SH-SY5Y (cell line): ENCODE results near the gene C9orf78.

ENCODE experiments used
- GATA2 ChIP-seq: IDR thresholded peaks from 2 replicates; pipeline ENCODE4 v1.6.1; 2011; ENCODE audit warnings: mild to moderate bottlenecking, low read depth, low read length
- GATA3 ChIP-seq: IDR thresholded peaks from 2 replicates; pipeline ENCODE4 v1.6.1; 2011; ENCODE audit warnings: low read depth, mild to moderate bottlenecking, low read length, moderate library complexity

The C9orf78 gene

DNA sequence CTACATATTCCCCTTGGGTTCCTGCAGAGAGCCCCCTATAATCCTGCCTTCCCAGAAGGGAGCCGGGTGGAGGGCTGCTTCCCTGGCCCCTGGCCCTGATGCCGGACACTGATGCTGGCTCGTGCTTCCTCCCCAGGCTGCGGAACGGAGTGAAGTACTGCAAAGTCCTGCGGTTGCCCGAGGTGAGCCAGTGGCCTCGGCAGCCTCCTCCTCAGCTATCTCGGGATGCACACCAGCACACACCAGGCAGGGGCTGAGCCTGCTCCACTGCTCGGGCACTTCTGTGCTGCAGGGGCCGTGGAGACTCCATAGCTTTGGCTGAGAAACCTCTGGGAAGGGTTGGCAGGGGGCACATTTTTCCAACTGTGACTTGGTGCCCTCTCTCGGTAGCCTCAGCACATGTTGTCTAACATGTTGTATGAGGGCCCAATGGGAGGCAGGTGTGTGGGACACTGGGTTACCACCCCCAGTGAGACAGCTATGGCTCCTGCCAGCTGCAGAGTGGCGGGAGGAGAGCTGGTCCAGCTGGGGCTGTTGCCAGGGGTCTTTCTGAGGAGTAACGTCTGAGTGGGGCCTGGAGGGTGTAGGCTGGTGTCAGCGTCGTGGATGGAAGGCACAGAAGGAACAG lies 38.6 kb upstream of the C9orf78 start:
- TF ChIP-seq GATA2 = no peak
- TF ChIP-seq GATA3 = no peak

GRCh38 chr9:129871046-129871445 lies 36.0 kb upstream of the C9orf78 start:
- TF ChIP-seq GATA3 (no peak), GATA2 (no peak)

DNA sequence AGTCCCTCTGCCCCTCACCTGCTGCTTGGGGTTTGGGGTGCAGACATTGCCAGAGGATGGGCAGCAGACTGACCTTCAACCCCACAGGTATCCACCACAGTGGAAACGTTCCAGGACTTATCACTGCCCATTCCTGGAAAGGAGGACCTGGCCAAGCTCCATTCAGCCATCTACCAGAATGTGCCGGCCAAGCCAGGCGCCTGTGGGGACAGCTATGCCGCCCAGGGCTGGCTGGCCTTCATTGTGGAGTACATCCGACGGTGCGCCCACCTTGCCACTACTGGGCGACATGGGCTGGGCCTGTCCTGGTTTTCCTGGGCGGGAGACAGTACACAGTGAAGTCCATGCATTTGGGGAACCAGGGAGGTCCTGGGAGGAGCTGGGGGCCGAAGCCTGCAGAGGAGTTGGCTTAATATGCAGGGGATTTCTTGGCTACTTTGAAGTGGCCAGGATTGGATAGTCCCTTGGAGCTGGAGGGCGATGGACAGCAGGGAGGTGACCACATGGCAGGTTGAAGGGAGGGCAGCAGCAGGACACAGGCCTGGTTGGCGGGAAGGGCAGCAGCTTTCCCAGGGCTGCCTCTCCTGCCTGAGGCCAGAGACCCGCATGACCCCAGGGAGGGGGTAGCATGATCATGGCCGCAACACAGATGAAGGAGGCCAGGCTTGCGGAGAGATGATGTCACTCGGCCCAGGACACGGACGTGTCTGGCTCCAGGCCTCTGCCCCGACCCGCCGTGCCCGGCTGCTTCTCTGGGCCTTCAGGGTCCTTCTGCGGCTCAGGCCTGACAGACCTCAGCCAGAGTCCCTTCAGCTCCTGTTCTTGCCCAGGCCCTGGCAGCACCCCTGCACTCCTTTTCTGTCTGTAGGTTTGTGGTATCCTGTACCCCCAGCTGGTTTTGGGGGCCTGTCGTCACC lies 34.8 kb upstream of the C9orf78 start:
- TF ChIP-seq GATA2 (no peak), GATA3 (no peak)

DNA sequence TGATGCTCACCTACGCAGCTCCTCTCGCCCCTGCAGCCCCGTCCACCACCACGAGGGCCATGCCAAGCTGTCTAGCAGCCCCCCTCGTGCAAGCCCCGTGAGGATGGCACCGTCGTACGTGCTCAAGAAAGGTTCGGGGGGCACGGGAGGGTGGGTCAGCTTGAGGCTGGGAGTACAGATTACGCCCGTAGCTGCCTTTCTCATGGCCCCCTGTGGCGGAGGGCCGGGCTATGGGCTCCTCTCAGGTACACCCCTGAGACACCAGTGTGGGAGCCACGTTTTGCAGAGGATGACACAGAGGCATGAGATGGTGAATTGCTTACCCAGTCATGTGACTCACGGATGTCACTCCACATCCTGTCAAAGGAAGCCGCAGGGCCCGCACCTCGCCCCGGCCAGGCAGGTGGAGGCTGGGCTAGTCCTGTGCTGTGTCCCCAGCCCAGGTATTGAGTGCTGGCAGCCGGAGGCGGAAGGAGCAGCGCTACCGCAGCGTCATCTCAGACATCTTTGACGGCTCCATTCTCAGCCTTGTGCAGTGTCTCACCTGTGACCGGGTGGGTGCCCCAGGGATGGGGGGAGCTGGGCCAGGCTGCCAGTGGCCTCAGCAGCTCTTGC lies 33.9 kb upstream of the C9orf78 start:
- TF ChIP-seq GATA3 = no peak
- no peak for TF ChIP-seq GATA2

DNA sequence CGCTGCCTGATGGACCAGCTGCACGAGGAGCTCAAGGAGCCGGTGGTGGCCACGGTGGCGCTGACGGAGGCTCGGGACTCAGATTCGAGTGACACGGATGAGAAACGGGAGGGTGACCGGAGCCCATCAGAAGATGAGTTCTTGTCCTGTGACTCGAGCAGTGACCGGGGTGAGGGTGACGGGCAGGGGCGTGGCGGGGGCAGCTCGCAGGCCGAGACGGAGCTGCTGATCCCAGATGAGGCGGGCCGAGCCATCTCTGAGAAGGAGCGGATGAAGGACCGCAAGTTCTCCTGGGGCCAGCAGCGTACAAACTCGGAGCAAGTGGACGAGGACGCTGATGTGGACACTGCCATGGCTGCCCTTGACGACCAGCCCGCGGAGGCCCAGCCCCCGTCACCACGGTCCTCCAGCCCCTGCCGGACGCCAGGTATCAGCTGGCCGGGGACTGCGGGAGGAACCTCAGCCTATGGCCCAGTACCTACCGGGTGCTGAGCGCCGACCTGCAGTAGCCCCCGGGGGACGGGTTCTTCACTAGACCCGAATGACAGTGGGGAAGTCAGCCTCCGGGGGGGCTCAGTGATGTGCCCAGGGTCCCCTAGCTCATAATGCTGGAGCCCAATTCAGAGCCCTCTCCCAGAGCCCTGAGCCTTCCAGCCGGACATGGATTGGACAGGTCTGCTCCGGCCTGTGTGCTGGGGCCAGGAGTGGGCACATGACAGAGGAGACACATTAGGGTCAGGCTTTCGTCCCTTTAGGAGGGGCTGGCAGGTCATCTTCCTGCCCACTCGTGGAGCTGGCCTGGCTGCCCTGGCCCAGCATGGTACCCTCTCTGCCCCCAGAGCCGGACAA lies 33.2 kb upstream of the C9orf78 start:
- TF ChIP-seq GATA2 = no peak

GRCh38 chr9:129867136-129868022 lies 32.3 kb upstream of the C9orf78 start:
- TF ChIP-seq GATA3 (no peak), GATA2 (no peak)

- TF ChIP-seq GATA2 (no peak), GATA3 (no peak)
Observed at GRCh38 chr9:129866394-129867135, 31.5 kb upstream of the C9orf78 start.

DNA sequence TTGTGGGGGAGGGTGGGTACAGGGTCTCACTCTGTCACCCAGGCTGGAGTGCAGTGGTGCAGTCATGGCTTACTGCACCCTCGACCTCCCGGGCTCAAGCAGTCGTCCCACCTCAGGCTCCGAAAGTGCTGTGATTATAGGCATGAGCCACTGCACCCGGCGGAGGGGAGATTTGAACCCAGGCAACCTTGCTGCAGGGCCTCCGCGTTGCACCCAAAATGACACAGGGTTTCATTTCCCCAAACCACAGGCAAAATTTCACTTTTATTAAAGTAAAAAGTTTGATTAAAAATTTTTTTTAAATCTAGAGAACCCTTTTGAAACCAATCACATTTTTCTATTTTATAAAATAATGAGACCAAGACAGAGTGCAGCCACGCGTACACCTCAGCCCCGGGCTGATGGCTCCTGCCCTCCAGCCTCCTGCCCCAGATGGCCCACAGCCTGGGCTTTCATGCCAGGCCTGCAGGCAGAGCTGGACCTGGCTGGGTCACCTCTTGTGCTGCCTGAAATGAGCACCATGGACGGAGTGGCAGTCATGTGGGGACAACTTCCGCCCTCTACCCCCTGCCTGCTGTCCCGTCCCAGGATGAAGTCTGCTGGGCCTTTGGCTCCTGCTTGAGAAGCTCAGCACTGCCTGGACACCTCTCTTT lies 30.7 kb upstream of the C9orf78 start:
- TF ChIP-seq GATA3 (no peak), GATA2 (no peak)

DNA sequence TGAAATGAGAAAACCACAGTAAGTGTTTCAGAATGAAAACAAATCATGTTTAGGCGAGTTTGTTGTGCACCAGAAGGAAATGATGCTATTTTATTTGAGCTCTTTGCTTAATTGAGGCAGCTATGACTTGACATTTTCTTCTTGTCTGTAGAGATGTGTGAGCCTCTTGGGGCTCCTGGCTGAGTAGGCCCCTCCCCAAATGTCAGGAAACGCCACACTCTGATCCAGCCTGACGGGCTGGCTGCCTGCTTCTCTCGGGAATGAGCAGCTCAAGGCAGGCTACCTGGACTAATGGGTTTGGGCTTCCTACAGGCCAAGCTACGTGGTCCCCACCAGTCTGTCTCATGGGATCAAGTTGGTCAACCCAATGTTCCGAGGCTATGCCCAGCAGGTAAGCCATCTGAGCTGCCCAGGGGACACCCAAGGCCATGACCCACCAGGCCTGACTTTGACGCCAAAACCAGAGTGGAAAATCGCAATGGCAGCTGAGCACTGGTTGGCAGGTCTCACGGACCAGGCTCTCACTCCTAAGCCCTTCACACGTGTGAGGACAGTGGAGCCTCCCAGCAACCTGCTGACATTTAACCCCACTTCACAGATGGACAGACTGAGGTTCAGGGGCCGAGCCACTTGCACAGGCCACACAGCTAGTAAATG lies 30.0 kb upstream of the C9orf78 start:
- no peak for TF ChIP-seq GATA3
- TF ChIP-seq GATA2 = no peak

DNA sequence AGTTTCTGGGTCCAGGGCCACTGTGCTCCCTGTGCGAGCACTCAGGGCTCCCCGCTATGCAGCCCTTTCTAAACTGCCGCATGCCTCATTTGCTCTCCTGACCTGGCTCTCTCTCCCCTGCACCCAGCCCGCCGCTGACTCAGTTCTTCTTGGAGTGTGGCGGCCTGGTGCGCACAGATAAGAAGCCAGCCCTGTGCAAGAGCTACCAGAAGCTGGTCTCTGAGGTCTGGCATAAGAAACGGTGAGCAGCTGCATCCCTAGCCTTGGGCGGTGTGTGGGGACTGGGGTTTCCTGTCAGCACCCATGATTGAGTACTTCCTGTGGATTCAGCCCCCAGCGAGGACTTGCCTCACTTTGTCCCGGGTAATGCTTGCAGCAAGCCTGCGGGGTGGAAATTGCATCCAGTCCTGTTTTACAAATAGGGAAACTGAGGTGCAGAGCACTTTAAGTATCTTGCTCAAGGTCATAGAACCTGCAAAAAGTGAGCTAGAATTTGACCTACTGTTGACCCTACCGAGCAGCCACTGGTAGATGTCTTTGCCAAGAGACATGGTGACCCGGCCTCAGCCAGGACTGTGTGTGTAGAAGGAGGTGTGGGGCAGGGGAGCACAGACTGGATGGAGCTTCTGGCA lies 28.1 kb upstream of the C9orf78 start:
- TF ChIP-seq GATA3 (no peak), GATA2 (peak; percentile 54)

DNA sequence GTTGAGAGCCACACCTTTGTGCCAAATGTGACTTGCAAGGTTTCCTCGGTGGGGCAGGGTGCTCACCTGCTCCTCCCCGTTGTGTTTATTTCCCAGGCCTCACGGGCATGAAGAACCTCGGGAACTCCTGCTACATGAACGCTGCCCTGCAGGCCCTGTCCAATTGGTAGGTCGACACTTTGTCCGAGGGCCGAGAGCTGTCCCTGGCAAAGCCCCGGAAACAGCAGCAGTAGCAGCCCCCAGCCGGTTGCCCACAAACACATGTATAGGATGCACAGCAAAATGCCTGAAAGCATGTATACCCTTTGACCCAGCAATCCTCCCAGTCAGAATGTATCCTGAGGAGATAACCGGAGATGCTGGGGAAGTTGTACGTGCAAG lies 26.4 kb upstream of the C9orf78 start:
- TF ChIP-seq GATA2 (no peak), GATA3 (no peak)
